Upper lobe of left lung (tissue), 6 donors: ENCODE data around the gene ZNF43. TPM values are rescaled to one million over a fixed set of nuclear protein-coding genes. Genes with fewer than 3 reads are reported as not detected.

Experiments used
- ATAC-seq, 2 donors: fragments of 200-7000 bp; cut with Tn5 transposase; one replicate each; pipeline ENCODE4 v1.9.1; 2022; ENCODE audit warnings: mild to moderate bottlenecking in 2 of 2, moderate library complexity in 2 of 2; ENCODE audit not compliant: low FRiP score in 2 of 2
- DNase-seq, 2 donors: peaks; one replicate each; pipeline ENCODE4 v3.0.0-alpha.2; 2019 to 2020
- H3K27ac ChIP-seq, 4 donors: fragments of 200-600 bp; sonication (generic); one replicate each; pipeline ENCODE4 v1.5.1; 2016 to 2019
- H3K27me3 ChIP-seq, 4 donors: fragments of 200-600 bp; sonication (generic); one replicate each; pipeline ENCODE4 v1.5.1; 2017 to 2019
- H3K36me3 ChIP-seq, 4 donors: fragments of 200-600 bp; sonication (generic); one replicate each; pipeline ENCODE4 v1.5.1; 2016 to 2019
- H3K4me1 ChIP-seq, 4 donors: fragments of 200-600 bp; sonication (generic); one replicate each; pipeline ENCODE4 v1.5.1; 2018 to 2019
- H3K4me3 ChIP-seq, 4 donors: fragments of 200-600 bp; sonication (generic); one replicate each; pipeline ENCODE4 v1.5.1; 2017 to 2019; ENCODE audit warnings: mild to moderate bottlenecking in 2 of 4, moderate library complexity in 1 of 4
- H3K9me3 ChIP-seq, 4 donors: fragments of 200-600 bp; sonication (generic); one replicate each; pipeline ENCODE4 v1.5.1; 2018 to 2019
- EP300 ChIP-seq, 4 donors: sonication (generic); formaldehyde crosslinking; IDR thresholded peaks; one replicate each; pipeline ENCODE4 v1.5.1; 2017; ENCODE audit warnings: antibody characterized with exemption in 4 of 4, control low read depth in 2 of 4
- POLR2A ChIP-seq, 4 donors: fragments of 450-650 bp; IDR thresholded peaks; one replicate each; pipeline ENCODE4 v1.5.1; 2016 to 2017; ENCODE audit warnings: antibody characterized with exemption in 4 of 4, mild to moderate bottlenecking in 2 of 4
- POLR2AphosphoS5 ChIP-seq, 2 donors: sonication (generic); formaldehyde crosslinking; IDR thresholded peaks; one replicate each; pipeline ENCODE4 v1.5.1; 2017; ENCODE audit warnings: antibody characterized with exemption in 2 of 2
- WGBS, 2 donors: methylation state at CpG; one replicate each; pipeline ENCODE4 v1.1.5; 2017 to 2018; 5-methylcytosine and 5-hydroxymethylcytosine counted together
- total RNA-seq, 6 donors: library from RNA; depleted of rRNA in 4 of 6; stranded (reverse); fragments of >200 nt in 4 of 6; gene quantifications; one replicate each; pipeline versions ENCODE4 v1.1.0 to v1.2.1, GENCODE V29; 2016 to 2021
- TF ChIP-seq, protein P1 (sequence below), 6 experiments: fragments of 450-650 bp in 4 of 6; fragments of 200-600 bp in 2 of 6; sonication (generic) in 2 of 6; IDR thresholded peaks; one replicate each; pipeline ENCODE4 v1.5.1; 2016 to 2019; ENCODE audit warnings: antibody characterized with exemption in 6 of 6
- donor health status: DM: no; HTN: no; CAD: no; lungs with moderate emphysema.
- donor health status: DM: no; HTN: yes; CAD: no; lungs with severe emphysema.

The ZNF43 gene
- total RNA-seq, 6 donors from 2014 or later: 8.8 to 35.6 (median 11.6) TPM

DNA sequence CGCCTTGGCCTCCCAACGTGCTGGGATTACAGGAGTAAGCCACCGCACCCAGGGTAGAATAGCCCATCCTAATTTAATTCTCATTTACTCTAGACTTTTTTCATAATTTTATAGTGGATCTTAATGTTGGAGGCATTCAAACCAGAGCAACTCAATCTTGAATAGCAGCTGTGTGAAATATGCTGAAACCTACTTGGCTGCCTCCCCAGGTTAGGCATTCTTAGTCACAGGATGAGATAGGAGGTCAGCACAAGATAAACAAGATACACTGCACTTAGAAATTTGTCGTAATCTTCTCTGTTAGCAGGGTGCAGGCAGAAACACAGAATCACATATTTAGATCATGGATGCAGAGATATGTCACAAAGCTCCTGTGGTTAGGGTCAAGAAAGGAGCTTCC is 2.7 kb upstream of the ZNF43 start:
- Histone ChIP-seq H3K27me3 (no peaks in the 10 kb centered on the region), H3K36me3 (peaks cover 0 to 35% (median 28%) of the 10 kb centered on the region in 4 donors), H3K9me3 (no peaks in the 10 kb centered on the region), H3K4me1 (peaks cover 4 to 11% (median 7%) of the 10 kb centered on the region in 4 donors), H3K4me3 (no peak overlapping the region), H3K27ac (no peak overlapping the region)
- TF ChIP-seq POLR2AphosphoS5 (IDR thresholded peaks at IDR 0.05) (no peak), EP300 (IDR thresholded peaks at IDR 0.05) (no peak), POLR2A (IDR thresholded peaks at IDR 0.05) (no peak)
- TF ChIP-seq, protein P1, sequence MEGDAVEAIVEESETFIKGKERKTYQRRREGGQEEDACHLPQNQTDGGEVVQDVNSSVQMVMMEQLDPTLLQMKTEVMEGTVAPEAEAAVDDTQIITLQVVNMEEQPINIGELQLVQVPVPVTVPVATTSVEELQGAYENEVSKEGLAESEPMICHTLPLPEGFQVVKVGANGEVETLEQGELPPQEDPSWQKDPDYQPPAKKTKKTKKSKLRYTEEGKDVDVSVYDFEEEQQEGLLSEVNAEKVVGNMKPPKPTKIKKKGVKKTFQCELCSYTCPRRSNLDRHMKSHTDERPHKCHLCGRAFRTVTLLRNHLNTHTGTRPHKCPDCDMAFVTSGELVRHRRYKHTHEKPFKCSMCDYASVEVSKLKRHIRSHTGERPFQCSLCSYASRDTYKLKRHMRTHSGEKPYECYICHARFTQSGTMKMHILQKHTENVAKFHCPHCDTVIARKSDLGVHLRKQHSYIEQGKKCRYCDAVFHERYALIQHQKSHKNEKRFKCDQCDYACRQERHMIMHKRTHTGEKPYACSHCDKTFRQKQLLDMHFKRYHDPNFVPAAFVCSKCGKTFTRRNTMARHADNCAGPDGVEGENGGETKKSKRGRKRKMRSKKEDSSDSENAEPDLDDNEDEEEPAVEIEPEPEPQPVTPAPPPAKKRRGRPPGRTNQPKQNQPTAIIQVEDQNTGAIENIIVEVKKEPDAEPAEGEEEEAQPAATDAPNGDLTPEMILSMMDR (IDR thresholded peaks at IDR 0.05): no peak
- DNase-seq (no peak), ATAC-seq (no peak)
- WGBS, 2 donors: 96 to 100% methylated on average over 4 of the region's 4 CpGs

DNA sequence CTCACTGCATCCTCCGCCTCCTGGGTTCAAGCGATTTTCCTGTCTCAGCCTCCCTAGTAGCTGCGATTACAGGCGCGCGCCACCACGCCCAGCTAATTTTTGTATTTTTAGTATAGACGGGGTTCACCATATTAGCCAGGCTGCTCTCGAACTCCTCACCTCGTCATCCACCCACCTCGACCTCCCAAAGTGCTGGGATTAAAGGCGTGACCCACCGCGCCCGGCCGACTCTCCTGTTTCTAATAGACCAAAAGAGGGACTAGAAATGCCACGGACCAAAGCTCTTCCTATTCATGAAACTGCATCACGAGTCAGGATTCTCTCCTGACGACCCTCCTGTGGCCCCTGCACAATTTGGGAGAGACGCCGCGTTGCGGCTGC is 563 bp downstream of the ZNF43 start:
- DNase-seq (no peak), ATAC-seq (no peak)
- peak overlapping the region; percentile 58 to 74 (median 66) for H3K4me3 ChIP-seq
- peaks cover 0 to 9% (median 4%) of the 10 kb centered on the region in 4 donors for H3K9me3 ChIP-seq
- peaks cover 4 to 11% (median 7%) of the 10 kb centered on the region in 4 donors for H3K4me1 ChIP-seq
- peak overlapping the region; percentile 91 to 93 (median 92) for H3K27ac ChIP-seq
- TF ChIP-seq EP300 (IDR thresholded peaks at IDR 0.05) (no peak), POLR2A (IDR thresholded peaks at IDR 0.05) (no peak), POLR2AphosphoS5 (IDR thresholded peaks at IDR 0.05) (no peak)
- TF ChIP-seq, protein P1 (IDR thresholded peaks at IDR 0.05): no peak
- H3K27me3 ChIP-seq: no peaks in the 10 kb centered on the region
- WGBS, 2 donors: 9% methylated on average over 18 to 23 of the region's 23 CpGs
- H3K36me3 ChIP-seq: peaks cover 0 to 5% (median 2%) of the 10 kb centered on the region in 4 donors

DNA sequence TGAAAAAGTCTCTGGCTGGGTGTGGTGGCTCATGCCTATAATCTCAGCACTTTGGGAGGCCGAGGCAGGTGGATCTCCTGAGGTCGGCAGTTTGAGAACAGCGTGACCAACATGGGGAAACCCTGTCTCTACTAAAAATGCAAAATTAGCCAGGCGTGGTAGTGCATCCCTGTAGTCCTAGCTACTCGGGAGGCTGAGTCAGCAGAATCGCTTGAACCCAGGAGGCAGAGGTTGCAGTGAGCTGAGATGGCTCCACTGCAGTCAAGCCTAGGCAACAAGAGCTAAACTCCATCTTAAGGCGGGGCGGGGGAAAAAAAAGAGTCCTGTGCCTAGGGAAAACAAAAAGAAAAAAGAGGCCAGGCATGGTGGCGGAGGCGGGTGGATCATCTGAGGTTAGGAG is 2.2 kb downstream of the ZNF43 start:
- peaks cover 4 to 11% (median 7%) of the 10 kb centered on the region in 4 donors for H3K4me1 ChIP-seq
- DNase-seq (no peak), ATAC-seq (no peak)
- no peak overlapping the region for H3K4me3 ChIP-seq
- H3K27ac ChIP-seq: no peak overlapping the region
- H3K9me3 ChIP-seq: peaks cover 0 to 18% (median 6%) of the 10 kb centered on the region in 4 donors
- TF ChIP-seq POLR2A (IDR thresholded peaks at IDR 0.05) (no peak), EP300 (IDR thresholded peaks at IDR 0.05) (no peak), POLR2AphosphoS5 (IDR thresholded peaks at IDR 0.05) (no peak)
- TF ChIP-seq, protein P1 (IDR thresholded peaks at IDR 0.05): no peak
- peaks cover 0 to 6% (median 0%) of the 10 kb centered on the region in 4 donors for H3K36me3 ChIP-seq
- WGBS, 2 donors: 97 to 98% methylated on average over 10 of the region's 10 CpGs
- no peaks in the 10 kb centered on the region for H3K27me3 ChIP-seq

DNA sequence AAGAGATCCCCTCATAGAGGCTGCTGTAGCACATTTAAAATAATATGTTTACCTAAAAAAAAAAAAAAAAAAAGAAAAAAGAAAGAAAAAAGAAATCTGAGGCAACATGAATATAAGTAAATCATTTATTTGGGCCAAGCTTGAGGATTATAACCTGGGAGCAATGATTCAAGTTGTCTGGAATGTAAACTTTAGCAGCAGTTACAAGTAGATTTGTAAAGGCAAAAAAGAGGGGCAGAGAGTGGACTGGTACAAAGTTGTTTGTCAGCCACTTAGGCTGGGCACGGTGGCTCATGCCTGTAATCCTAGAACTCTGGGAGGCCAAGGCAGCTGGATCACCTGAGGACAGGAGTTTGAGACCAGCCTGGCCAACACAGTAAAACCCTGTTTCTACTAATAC is 11.3 kb downstream of the ZNF43 start:
- WGBS, 2 donors: 73 to 80% methylated on average over 1 of the region's 1 CpG
- Histone ChIP-seq H3K27ac (no peak overlapping the region), H3K9me3 (peaks cover 0 to 41% (median 31%) of the 10 kb centered on the region in 4 donors), H3K4me3 (no peak overlapping the region), H3K27me3 (no peaks in the 10 kb centered on the region), H3K4me1 (no peaks in the 10 kb centered on the region), H3K36me3 (peaks cover 0 to 19% (median 12%) of the 10 kb centered on the region in 4 donors)
- DNase-seq: no peak
- TF ChIP-seq EP300 (IDR thresholded peaks at IDR 0.05) (no peak), POLR2AphosphoS5 (IDR thresholded peaks at IDR 0.05) (no peak), POLR2A (IDR thresholded peaks at IDR 0.05) (no peak)
- TF ChIP-seq, protein P1 (IDR thresholded peaks at IDR 0.05): no peak
- no peak for ATAC-seq

DNA sequence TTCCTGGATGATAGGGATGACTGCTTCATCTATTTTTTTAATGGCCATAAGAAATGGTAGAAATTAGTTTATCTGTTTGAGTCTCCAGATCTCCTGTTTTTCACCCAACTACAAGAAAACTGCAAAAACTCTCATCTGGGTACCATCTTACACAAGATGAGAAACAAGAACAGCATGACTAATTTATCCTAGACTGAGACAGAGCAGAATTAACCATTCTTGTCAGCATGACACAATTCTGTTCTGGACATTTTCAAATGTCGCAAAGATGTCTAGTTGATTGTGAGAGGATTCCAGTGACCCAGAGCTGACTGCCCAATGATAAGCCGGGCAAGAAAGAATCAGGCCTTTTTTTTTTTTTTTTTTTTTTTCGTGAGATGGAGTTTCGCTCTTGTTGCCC is 12.8 kb downstream of the ZNF43 start:
- DNase-seq (no peak), ATAC-seq (no peak)
- H3K4me1 ChIP-seq: no peaks in the 10 kb centered on the region
- H3K4me3 ChIP-seq: no peak overlapping the region
- TF ChIP-seq EP300 (IDR thresholded peaks at IDR 0.05): no peak
- TF ChIP-seq, protein P1 (IDR thresholded peaks at IDR 0.05): no peak
- TF ChIP-seq POLR2A (IDR thresholded peaks at IDR 0.05): no peak
- H3K9me3 ChIP-seq: peaks cover 0 to 50% (median 39%) of the 10 kb centered on the region in 4 donors
- H3K27me3 ChIP-seq: no peaks in the 10 kb centered on the region
- peaks cover 0 to 27% (median 15%) of the 10 kb centered on the region in 4 donors for H3K36me3 ChIP-seq
- no peak overlapping the region for H3K27ac ChIP-seq
- WGBS, 2 donors: 91 to 97% methylated on average over 4 of the region's 4 CpGs
